ENCODE measurements around the gene RFX4.

RFX4 gene

GRCh38 chr12:106733660-106734059 lies 150.9 kb downstream of the RFX4 start:
- TF ChIP-seq, protein P1, sequence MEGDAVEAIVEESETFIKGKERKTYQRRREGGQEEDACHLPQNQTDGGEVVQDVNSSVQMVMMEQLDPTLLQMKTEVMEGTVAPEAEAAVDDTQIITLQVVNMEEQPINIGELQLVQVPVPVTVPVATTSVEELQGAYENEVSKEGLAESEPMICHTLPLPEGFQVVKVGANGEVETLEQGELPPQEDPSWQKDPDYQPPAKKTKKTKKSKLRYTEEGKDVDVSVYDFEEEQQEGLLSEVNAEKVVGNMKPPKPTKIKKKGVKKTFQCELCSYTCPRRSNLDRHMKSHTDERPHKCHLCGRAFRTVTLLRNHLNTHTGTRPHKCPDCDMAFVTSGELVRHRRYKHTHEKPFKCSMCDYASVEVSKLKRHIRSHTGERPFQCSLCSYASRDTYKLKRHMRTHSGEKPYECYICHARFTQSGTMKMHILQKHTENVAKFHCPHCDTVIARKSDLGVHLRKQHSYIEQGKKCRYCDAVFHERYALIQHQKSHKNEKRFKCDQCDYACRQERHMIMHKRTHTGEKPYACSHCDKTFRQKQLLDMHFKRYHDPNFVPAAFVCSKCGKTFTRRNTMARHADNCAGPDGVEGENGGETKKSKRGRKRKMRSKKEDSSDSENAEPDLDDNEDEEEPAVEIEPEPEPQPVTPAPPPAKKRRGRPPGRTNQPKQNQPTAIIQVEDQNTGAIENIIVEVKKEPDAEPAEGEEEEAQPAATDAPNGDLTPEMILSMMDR (IDR thresholded peaks at IDR 0.05; ENCODE audit: control insufficient read depth, extremely low read depth, insufficient read depth), result no peak
- DNase-seq (ENCODE audit: low read depth), result no peak
- no peak overlapping the region for H3K4me3 ChIP-seq (ENCODE audit: low read depth, low read length)

- TF ChIP-seq, protein P1 (IDR thresholded peaks at IDR 0.05; ENCODE audit: control insufficient read depth, extremely low read depth, insufficient read depth), result no peak
- DNase-seq (ENCODE audit: low read depth), result no peak
- no peak overlapping the region for H3K4me3 ChIP-seq (ENCODE audit: low read depth, low read length)
These were observed 153.5 kb downstream of the RFX4 start for GRCh38 chr12:106736051-106736957.

DNA sequence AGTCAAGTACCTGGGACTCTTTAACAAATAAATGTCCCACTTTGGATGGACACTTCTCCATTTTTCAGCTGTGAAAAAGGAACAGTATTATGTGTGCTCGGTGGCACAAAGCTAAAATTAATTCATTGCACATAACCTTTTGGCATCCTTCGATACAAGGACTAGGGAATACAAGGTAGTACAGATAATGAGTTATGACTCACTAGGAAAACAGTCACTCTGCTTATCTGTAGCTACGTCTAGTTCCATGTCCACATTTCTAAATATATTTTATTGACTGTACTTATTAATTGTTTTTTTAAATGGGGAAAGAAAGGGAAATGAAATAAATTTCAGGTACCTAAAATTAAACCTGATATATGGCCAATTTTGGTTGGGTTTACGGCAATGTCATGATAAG lies 156.5 kb downstream of the RFX4 start:
- peak; percentile 67 for DNase-seq (ENCODE audit: low read depth)
- H3K4me3 ChIP-seq (ENCODE audit: low read depth, low read length), result no peak overlapping the region
- TF ChIP-seq, protein P1 (IDR thresholded peaks at IDR 0.05; ENCODE audit: control insufficient read depth, extremely low read depth, insufficient read depth), result no peak

GRCh38 chr12:106739815-106740530 lies 157.2 kb downstream of the RFX4 start:
- DNase-seq (ENCODE audit: low read depth), result no peak
- no peak overlapping the region for H3K4me3 ChIP-seq (ENCODE audit: low read depth, low read length)
- TF ChIP-seq, protein P1 (IDR thresholded peaks at IDR 0.05; ENCODE audit: control insufficient read depth, extremely low read depth, insufficient read depth), result no peak

DNA sequence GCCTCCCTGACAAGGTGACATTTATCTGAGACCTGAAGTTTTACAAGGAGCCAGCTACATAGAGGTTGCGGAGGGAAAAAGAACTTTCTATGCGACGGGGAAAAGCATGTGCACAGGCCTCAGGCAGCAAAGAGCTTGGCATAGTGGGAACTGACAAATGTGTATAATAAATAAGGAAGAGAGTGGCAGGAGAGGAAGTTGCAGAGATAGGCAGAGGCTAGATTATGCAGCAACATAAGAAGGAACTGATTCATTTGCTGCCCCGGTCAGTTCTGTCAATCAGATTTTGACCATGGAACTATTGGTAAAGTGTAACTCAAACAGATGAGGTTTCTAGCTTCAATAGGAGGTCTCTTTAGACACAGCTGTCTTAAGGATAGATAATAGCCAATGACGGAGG lies 158.0 kb downstream of the RFX4 start:
- TF ChIP-seq, protein P1 (IDR thresholded peaks at IDR 0.05; ENCODE audit: control insufficient read depth, extremely low read depth, insufficient read depth), result no peak
- DNase-seq (ENCODE audit: low read depth), result no peak
- H3K4me3 ChIP-seq (ENCODE audit: low read depth, low read length), result no peak overlapping the region

- TF ChIP-seq, protein P1 (IDR thresholded peaks at IDR 0.05; ENCODE audit: control insufficient read depth, extremely low read depth, insufficient read depth), result no peak
- no peak for DNase-seq (ENCODE audit: low read depth)
- H3K4me3 ChIP-seq (ENCODE audit: low read depth, low read length), result no peak overlapping the region
These were observed 158.4 kb downstream of the RFX4 start for GRCh38 chr12:106741247-106741646.
